Activated CD4-positive, alpha-beta T cell treated with anti-CD3 and anti-CD28 coated beads, Interleukin-2, amount 50 U/mL, for 1 hour (primary cell): ENCODE measurements around the gene VPS72.
"Not testable (repeated sequence)": the region's sequence is repeated elsewhere in the genome, so short reads cannot be mapped to it uniquely, and the experiment has no call there.

Source experiments
- DNase-seq: peaks from one replicate; pipeline ENCODE4 v3.0.0-alpha.2; 2020

Gene VPS72, protein sequence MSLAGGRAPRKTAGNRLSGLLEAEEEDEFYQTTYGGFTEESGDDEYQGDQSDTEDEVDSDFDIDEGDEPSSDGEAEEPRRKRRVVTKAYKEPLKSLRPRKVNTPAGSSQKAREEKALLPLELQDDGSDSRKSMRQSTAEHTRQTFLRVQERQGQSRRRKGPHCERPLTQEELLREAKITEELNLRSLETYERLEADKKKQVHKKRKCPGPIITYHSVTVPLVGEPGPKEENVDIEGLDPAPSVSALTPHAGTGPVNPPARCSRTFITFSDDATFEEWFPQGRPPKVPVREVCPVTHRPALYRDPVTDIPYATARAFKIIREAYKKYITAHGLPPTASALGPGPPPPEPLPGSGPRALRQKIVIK

DNA sequence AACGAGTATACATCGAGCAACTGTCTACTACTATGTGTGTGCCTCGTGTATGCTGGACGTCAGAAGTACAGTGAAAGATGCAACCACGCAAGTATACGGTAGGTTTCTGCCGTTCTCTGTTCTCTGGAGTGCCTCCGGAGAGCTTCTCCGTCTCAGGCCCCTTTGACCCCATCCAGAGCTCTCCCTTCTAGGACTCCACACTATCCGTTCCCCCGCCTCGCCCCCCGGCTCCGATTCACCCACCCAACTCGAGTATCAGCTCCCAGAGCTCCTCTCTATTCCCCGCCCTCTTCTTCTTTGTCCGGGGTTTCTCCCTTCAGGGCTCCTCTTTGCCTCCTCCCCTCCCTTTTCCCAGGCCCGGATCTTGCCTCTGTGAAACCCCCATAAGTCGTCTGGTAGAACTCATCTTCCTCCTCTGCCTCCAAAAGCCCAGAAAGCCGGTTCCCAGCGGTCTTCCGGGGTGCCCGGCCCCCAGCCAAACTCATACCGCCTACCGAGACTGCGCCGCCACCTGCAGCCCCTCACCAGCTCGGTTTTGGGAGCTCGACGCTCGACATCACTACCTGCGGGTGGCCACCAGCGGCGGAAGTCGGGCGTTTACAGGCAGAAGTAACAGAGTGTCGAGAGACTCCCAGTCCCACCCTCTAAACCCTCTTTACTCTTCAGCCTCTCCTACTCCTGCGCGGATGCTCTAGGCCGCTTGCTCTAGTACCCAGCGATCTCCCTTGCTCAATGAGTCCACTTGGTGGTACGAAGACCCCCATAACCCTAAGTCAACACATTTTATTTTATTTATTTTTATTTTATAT lies at the start of gene VPS72:
Gene VPS72, minus strand, starts transcription at position 561 of the 809 bp plus-strand sequence. Its CDS starts 76 bp downstream, at position 485.
- peak; percentile 80 for DNase-seq

DNA sequence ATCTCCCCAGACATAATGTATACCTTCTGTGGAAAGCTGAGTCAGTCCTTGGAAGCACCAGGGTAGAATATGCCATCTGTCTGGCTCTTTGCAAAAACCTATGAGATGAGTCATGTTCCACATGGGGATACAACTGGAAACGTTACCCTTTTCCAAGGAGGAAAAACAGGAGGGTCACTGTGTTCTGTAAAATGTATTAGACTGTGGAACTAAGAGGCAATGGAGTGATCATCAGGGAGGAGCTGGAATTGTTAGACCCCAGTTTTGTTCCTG lies 48.4 kb upstream of the VPS72 start:
- no peak for DNase-seq

DNA sequence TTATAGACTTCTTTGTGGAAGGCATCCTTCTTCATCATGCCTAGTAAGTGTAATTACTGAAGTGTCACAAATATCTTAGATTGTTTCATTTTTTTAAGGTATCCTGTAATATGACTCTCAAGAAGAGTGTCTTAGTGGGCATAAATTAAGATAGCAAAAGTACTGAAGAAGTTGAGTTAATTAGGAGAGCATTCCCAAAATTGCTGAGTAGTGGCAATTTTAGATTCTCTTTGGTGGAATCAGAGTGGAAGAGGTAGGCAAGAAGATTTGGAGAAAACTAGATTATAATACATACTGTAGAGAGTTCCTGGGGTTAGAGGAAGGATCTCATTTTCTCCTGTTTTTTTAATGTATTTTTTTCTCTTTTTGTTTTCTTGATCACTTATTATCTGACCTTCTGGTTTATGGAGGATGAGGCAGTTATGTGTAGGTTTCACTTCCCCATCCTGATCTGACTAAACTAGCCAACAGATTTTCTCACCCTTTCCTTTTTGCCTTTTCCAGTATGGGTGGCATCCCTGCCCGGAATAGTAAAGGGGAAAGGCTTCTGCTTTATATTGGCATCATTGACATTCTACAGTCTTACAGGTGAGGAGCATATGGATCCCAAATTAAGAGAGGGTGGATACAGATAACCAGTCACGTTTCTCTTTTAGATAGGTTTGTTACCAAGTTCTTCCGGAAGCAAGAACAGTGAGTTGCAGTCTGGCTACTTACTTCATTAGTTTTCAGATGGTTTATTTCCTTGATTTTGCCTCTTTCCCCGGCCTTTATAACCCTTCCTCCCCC lies 47.9 kb upstream of the VPS72 start:
- DNase-seq, result no peak

DNA sequence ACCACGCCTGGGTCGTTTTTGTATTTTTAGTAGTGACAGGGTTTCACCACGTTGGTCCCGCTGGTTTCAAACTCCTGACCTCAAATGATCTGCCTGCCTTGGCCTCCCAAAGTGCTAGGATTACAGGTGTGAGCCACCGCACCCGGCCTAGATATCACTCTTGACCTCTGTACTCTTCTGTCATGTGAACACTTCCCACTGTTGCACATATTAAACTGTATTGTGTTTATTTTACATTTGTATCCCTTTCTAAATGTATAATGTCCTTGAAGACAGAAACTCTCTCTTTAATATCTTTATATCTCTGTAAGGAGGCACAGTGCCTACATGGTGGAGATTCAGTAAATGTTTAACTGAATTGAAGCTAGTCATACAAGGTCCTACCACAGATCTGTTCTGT lies 45.2 kb upstream of the VPS72 start:
- no peak for DNase-seq

DNA sequence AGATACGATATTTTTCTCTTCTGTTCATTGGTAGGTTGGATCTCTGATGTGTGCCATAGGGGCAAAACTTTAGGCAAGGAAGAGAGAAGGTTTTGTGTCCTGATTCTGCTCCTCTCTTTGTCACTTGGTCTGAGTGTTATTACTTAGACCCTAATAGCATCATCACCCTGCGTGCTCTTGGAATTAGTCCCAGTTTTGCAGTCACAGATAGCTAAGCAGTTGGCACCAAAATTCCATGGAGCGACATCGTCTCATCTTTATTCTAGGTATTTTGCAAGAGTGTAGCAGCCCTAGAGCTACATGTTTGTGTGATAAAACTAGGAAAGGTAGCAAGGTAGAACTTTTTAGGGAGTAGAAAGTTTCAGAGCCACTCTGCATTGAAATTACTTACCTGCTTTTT lies 32.1 kb upstream of the VPS72 start:
- no peak for DNase-seq

DNA sequence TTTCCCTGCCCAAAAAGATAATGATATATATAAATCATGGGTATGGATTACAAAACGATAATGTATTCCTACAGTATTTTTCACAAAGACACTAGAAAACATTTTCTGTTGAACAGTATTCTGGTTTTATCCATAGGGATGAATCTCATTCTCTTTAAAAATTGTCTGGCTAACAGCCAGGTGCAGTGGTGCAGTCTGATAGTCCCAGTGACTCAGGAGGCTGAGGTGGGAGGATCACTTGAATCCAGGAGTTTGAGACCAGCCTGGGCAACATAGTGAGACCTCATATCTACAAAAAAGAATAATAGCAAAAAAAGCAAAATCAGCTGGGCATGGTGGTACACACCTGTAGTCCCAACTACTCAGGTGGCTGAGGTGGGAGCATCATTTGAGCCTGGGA lies 31.6 kb upstream of the VPS72 start:
- DNase-seq, result no peak

DNA sequence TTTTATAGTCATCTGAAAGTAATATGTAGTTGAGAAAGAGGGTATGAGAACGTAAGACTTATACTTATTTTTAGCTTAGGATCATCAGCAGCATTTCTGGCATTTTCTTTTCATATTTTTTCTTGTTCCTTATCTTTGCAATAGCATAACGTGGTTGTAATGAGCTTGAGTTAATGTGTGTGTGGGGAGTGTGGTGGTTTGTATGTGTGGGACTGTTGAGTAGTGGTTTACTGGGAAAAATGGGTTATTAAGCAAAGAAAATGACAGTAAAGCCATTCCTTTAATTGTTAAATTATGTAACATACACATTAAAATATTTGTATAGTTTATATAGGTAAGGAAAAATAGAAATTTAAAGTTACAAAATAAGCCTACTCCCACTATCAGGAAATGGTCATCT lies 23.6 kb upstream of the VPS72 start:
- no peak for DNase-seq

DNA sequence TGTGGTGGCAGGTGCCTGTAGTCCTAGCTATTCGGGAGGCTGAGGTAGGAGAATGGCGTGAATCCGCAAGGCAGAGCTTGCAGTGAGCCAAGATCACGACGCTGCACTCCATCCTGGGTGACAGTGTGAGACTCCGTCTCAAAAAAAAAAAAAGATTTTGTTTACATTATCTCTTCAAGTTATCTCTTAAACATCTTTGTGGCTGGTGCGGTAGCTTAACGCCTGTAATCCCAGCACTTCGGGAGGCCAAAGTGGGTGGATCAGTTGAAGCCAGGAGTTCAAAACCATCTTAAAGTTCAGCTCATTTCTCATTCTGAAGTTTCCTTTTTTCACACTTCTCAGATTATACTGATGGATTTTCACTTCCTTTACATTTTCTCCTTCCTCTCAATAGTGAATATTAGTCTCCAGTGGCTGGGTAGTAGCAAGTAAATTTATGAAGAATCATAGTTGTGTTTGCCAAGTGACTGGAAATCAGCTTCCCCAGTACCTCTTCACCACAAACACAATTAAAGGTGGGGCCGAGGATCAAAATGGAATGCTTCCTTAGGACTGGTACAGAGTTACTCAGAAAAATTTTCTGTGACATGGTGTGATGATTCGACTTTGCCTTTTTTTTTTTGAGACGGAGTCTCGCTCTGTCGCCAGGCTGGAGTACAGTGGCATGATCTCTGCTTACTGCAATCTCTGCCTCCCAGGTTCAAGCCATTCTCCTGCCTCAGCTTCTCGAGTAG lies 22.1 kb upstream of the VPS72 start:
- DNase-seq, result no peak

DNA sequence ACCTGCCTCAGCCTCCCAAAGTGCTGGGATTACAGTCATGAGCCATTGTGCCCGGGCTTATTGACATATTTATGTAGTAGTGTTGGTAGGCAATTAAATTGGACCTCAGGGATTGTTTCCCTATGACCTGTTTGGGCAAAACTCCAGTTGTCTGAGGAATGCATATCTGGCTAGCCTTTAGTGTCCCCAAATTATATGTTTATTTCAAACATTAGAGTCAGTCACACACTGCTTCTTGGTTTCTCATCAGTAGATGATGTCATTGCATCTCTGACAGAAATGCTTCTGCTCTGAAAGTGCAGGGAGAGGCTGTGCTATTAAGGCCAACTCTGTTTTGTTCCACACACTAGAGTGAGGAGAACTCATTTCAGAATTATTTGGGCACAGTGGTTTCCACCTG lies 20.8 kb upstream of the VPS72 start:
- DNase-seq, result no peak

DNA sequence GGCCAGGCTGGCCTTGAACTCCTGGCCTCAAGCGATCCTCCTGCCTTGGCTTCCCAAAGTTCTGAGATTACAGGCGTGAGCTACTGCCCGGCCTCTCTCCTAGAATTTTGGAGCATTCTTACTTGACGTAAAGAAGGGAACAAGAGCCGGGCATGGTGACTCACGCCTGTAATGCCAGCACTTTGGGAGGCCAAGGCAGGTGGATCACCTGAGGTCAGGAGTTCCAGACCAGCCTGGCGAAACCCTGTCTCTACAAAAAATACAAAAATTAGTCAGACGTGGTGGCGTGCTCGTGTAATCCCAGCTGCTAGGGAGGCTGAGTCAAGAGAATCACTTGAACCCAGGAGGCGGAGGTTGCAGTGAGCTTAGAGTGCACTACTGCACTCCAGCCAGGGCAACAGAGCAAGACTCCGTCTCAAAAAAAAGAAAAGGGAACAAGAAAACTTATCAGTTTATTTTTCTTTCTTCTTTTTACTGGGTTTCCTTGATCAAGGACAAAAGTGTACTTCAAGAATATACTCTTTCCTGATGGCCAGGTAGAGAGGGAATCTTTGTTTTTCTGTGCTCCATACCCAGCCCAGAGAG lies 15.5 kb upstream of the VPS72 start:
- not testable (repeated sequence) for DNase-seq

DNA sequence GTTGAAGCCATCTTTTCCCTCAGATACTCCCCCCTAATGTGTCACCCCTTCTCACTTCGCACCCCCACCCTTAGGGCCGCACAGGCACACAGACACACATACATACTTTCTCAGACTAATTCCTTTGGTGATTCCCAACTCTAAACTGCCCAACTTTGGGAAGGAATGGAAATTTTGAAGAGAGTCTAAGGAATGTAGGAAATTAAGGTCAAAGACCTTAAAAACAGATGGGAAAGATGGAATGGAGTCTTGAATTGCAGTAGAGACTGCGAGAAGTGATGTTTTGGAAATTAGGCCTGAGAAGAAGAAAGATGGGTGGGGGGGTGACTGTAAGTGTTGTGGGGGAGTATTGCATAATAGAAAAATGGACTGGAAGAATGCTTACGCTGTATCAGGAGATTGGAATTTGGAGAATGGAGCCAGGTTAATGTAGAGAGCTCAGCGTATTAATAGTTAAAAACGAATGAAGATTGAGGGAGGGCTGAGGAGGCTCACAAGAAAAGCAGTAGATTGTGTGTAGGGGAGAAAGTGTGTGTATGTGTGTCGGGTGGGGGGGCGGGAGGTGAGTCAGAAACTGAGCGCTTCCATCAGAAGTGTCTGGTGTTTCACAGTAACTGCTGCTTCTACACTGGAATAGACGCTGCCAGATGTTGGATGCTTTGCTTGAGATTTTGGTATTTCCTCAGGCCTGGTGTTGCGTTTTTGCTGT lies 10.0 kb upstream of the VPS72 start:
- no peak for DNase-seq

DNA sequence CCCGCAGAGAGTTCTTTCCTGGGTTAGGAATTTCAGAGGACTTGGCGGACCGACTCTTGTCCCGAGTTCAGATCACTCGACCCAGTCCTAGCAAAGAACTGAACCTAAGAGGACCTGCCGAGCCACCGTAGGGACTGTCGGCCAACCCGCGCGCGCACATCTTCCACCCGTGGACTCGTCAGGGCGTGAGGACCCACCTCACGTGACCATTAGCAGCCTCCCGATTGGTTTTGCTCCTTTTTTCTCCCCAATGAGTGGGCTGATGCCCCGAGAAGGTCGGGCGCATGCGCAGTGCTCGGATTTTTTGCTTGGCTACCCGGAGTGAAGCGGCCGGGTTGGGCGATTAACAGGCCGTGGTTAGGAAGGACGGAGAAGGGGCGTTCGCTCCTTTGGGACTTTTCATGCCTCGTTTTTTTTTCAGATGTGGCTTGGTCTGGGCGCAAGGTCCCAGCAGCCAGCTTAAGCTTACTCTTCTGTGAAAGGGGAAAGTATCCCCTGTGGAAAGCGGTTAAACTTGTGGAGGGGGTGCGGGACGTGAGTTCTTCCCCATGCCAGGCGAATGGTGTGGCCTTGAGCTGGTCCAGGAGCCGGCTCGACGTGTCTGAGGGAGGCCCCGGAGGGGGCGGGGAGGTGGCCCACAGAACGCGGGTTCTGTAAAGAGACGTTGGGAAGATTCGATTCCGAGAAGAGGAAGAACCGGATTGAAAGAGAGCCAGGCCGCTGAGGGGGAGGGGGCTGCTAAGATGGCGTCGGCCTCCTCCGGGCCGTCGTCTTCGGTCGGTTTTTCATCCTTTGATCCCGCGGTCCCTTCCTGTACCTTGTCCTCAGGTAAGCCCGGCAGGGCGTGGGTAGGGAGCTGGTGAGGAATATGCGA lies 8.5 kb upstream of the VPS72 start, which contains the start of gene PIP5K1A:
Gene PIP5K1A, plus strand, starts transcription at position 299 of the 874 bp plus-strand sequence. Its CDS starts 445 bp downstream, at position 744.
- peak; percentile 99 for DNase-seq

DNA sequence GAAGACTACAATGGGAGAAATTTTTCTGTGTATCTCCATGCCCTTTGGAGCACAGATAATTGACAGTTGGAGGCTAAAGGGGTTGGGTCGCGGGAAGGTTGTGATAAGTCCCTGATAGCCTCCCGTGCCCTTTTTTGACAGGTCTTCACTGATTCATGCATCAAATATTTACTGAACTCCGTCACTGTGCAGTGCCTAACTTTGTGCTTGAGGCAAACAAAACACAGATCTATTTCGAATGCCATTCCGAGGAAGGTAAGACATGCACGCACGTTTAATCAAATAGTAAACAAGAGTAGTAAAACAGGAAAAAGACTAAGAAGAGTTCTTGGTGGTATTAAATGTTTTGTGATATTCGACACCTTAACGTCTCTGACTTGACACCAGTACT lies 7.9 kb upstream of the VPS72 start:
- no peak for DNase-seq

DNA sequence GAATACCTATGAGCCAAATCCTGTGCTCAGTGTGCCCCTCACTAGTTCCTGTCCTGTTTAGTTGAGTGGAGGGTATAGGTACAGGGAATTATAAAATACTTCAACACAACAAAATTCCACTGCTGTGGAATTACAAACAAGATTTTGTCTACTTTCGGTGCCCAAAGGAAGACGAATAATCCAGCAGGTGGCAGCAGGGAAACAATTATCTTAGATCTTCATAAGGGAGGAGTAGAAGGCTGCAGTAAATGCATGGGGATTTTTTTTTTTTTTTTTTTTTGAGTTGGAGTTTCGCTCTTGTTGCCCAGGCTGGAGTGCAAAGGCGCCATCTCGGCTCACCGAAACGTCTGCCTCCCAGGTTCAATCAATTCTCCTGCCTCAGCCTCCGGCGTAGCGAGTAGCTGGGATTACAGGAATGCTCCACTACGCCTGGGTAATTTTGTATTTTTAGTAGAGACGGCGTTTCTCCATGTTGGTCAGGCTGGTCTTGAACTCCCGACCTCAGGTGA lies 6.3 kb upstream of the VPS72 start:
- peak; percentile 49 for DNase-seq

DNA sequence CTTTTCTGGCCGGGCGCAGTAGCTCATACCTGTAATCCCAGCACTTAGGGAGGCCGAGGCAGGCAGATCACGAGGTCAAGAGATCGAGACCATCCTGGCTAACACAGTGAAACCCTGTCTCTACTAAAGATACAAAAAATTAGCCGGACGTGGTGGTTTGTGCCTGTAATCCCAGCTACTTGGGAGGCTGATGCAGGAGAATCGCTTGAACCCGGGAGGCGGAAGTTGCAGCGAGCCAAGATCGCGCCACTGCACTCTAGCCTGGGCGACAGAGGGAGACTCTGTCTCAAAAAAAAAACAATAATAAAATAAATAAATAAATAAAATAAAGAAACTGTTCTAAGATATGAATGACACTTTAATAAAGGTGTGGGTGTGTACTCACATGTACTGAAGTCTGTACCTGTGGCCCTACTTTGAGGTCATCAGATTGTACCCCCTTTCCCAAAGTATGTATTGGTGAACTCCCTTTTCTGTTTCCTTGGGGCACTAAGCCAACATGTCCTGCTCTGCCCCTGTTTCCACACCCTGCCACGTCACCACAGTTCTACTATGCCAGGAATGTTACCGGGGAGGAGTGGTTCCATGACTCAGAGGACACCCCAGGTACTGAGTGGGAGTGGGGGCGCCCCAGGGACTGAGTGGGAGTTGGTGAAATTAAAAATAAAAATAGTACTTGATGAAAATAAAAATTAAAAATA lies 5.0 kb upstream of the VPS72 start:
- DNase-seq, result not testable (repeated sequence)

DNA sequence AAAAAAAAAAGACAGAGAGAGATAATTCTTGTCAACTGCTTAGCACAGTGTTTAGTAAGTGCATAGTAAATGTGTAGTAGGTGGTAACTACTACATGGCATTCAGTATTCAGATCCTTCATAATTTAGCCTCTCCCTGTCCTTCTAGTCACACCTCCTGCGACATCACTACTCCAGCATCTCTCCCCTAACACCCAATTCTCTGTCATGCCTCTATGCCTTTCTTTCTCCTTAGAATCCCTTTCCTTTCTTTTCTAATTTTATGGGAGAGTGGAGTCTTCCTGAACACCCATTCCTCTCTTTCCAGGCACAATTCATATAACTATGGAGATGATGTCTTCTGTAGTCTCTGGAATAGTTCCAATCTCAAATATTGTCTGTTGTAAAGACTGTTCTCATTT lies 3.9 kb upstream of the VPS72 start:
- DNase-seq, result no peak

DNA sequence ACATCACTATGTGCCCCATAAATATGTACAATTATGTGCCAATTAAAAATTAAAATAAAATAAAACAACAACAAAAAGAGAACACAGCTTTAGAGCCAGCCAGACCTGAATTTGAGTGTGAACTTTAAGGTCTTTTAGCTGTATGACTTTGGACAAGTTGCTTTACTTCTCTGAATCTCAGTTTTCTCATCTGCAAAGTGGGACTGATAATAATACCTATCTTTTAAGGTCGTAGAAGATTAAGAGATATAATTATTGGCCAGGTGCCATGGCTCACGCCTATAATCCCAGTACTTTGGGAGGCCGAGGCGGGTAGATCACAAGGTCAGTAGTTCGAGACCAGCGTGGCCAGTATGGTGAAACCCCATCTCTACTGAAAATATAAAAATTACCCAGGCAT lies 3.3 kb upstream of the VPS72 start:
- DNase-seq, result no peak

DNA sequence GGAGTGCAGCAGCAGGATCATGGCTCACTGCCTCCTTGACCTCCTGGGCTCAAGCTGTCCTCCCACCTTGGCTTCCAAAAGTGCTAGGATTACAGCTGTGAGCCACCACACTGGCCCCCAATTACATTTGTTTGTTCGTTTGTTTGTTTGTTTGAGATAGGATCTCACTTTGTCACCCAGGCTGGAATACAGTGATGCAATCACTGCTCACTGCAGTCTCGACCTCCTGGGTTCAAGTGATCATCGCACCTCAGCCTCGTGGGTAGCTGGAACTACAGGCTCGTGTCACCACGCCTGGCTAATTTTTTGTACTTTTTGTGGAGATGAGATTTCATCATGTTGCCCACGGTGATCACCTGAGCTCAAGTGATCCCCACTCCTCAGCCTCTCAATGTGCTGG lies 2.0 kb upstream of the VPS72 start:
- DNase-seq, result no peak

DNA sequence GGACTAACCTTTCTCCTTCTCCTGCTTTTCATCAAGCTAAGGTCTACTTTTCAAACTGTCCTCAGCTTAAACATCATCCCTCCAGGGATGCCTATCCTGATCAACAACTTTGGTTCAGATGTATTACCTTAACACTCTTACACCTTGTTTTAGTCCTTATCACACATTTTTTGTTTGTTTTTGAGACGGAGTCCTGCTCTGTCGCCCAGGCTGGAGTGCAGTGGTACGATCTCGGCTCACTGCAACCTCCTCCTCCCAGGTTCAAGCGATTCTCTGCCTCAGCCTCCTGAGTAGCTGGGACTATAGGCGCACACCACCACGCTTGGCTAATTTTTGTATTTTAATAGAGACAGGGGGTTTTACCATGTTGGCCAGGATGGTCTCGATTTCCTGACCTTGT lies 1.3 kb downstream of the VPS72 start:
- not testable (repeated sequence) for DNase-seq

DNA sequence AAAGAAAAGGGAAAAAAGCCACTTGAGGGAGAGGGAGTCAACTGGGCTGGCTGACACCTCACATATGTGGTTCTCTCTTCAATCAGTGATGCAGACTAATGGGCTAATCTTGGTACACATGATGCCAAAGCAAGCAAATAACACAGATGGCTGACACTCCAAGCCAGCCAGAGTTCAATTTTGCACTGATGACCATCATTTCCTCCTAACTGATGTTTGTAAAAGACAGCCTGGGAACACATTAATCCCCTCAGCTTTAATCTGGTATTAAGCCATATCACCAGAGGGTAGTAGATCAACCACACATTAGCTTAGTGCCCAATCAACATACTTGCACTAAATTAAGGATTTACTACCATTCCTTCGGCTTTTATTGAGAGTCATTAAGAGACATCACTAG lies 2.8 kb downstream of the VPS72 start:
- no peak for DNase-seq
